HepG2 (cell line): Measurements from ENCODE around the gene ZNF341. TPM values are rescaled to one million over a fixed set of nuclear protein-coding genes. Genes with fewer than 3 reads are reported as not detected.
A peak's percentile ranks its signal among the peaks of the same experiment; 100 is the strongest.

Experiments
- ATF4 ChIP-seq, 2 experiments: fragments of 450-650 bp in 1 of 2; sonication (generic) in 1 of 2; formaldehyde crosslinking; IDR thresholded peaks; 2 replicates each; pipeline versions ENCODE4 v1.5.0 to v1.8.0; 2020 to 2022; ENCODE audit warnings: mild to moderate bottlenecking in 1 of 2, missing genetic modification reagents in 1 of 2
- CEBPB ChIP-seq: IDR thresholded peaks from 2 replicates; pipeline ENCODE4 v1.6.1; 2011; ENCODE audit warnings: low read depth, low read length, improper control_type of control experiment, borderline replicate concordance
- EP300 ChIP-seq, 3 experiments: sonication (generic) in 1 of 3; formaldehyde crosslinking in 1 of 3; IDR thresholded peaks; 2 replicates each; pipeline versions ENCODE4 v1.5.1 to v1.6.1; 2011 to 2020; ENCODE audit warnings: low read depth in 2 of 3, low read length in 2 of 3, borderline replicate concordance in 1 of 3, improper control_type of control experiment in 1 of 3, mild to moderate bottlenecking in 1 of 3, missing genetic modification reagents in 1 of 3, moderate library complexity in 1 of 3
- FIP1L1 ChIP-seq: fragments of 200-400 bp; formaldehyde crosslinking; IDR thresholded peaks from 2 replicates; pipeline ENCODE4 v1.6.1; 2018; ENCODE audit warnings: low read depth, mild to moderate bottlenecking, low read length, moderate library complexity, borderline replicate concordance; ENCODE audit not compliant: insufficient read depth
- JUN ChIP-seq: sonication (generic); formaldehyde crosslinking; IDR thresholded peaks from 2 replicates; pipeline ENCODE4 v1.4.0; 2020; ENCODE audit warnings: mild to moderate bottlenecking, missing genetic modification reagents
- NCOA5 ChIP-seq: sonication (generic); formaldehyde crosslinking; IDR thresholded peaks from 2 replicates; pipeline ENCODE4 v1.4.0; 2020; ENCODE audit warnings: missing genetic modification reagents
- NFE2 ChIP-seq: sonication (generic); formaldehyde crosslinking; IDR thresholded peaks from 2 replicates; pipeline ENCODE4 v1.4.0; 2020; ENCODE audit warnings: missing genetic modification reagents
- NFE2L2 ChIP-seq: fragments of 150-350 bp; IDR thresholded peaks from 2 replicates; pipeline ENCODE4 v1.6.1; 2014; ENCODE audit warnings: low read length
- NR0B2 ChIP-seq: sonication (generic); formaldehyde crosslinking; IDR thresholded peaks from 2 replicates; pipeline ENCODE4 v1.4.0; 2020; ENCODE audit warnings: mild to moderate bottlenecking, missing genetic modification reagents
- RFX5 ChIP-seq: IDR thresholded peaks from 2 replicates; pipeline ENCODE4 v1.6.1; 2011; ENCODE audit warnings: low read depth, low read length, improper control_type of control experiment
- RORA ChIP-seq: sonication (generic); formaldehyde crosslinking; IDR thresholded peaks from 2 replicates; pipeline ENCODE4 v1.5.0; 2020; ENCODE audit warnings: mild to moderate bottlenecking, missing genetic modification reagents, moderate library complexity
- TAF15 ChIP-seq: fragments of 200-400 bp; formaldehyde crosslinking; IDR thresholded peaks from one replicate; pipeline ENCODE4 v1.6.1; 2018; ENCODE audit warnings: mild to moderate bottlenecking, low read depth, low read length; ENCODE audit not compliant: poor library complexity, severe bottlenecking
- ZFP37 ChIP-seq: sonication (generic); formaldehyde crosslinking; IDR thresholded peaks from 2 replicates; pipeline ENCODE4 v1.4.0; 2020; ENCODE audit warnings: missing genetic modification reagents, borderline replicate concordance
- ZNF276 ChIP-seq: sonication (generic); formaldehyde crosslinking; IDR thresholded peaks from 2 replicates; pipeline ENCODE4 v1.4.0; 2020; ENCODE audit warnings: mild to moderate bottlenecking, low read depth, missing genetic modification reagents
- ZNF562 ChIP-seq: sonication (generic); formaldehyde crosslinking; IDR thresholded peaks from 2 replicates; pipeline ENCODE4 v1.8.0; 2022; ENCODE audit warnings: missing genetic modification reagents, borderline replicate concordance
- ZNF615 ChIP-seq: sonication (generic); formaldehyde crosslinking; IDR thresholded peaks from 2 replicates; pipeline ENCODE4 v1.5.0; 2020; ENCODE audit warnings: mild to moderate bottlenecking, missing genetic modification reagents, borderline replicate concordance
- ZNF616 ChIP-seq: sonication (generic); formaldehyde crosslinking; IDR thresholded peaks from 2 replicates; pipeline ENCODE4 v1.5.0; 2020; ENCODE audit warnings: low read depth, mild to moderate bottlenecking, missing genetic modification reagents
- ZNF792 ChIP-seq: IDR thresholded peaks from 2 replicates; pipeline ENCODE4 v1.6.1; 2016
- ZZZ3 ChIP-seq: sonication (generic); formaldehyde crosslinking; IDR thresholded peaks from 2 replicates; pipeline ENCODE4 v1.4.0; 2020; ENCODE audit warnings: missing genetic modification reagents, mild to moderate bottlenecking, borderline replicate concordance
- polyA plus RNA-seq, 8 experiments: library from polyadenylated mRNA; depleted of rRNA in 3 of 8; stranded (reverse) in 7 of 8; unstranded in 1 of 8; fragments of >200 nt; fragmentation: Illumina TruSeq in 4 of 8; extraction: Trizol in 4 of 8; gene quantifications; 2 replicates each; pipeline versions ENCODE4 v1.2.1 to v1.2.3, GENCODE V29; 2011 to 2016; ENCODE audit warnings: low read depth in 4 of 8, missing spikeins in 1 of 8, mixed read lengths in 1 of 8; ENCODE audit not compliant: insufficient read depth in 1 of 8
- total RNA-seq, 5 experiments: library from RNA; depleted of rRNA; stranded (reverse); fragments of >200 nt; fragmentation: Illumina TruSeq; extraction: Trizol; gene quantifications; 2 replicates each; pipeline ENCODE4 v1.2.3, GENCODE V29; 2016; ENCODE audit warnings: low read depth in 1 of 5
- TF ChIP-seq, protein P1 (sequence below): fragments of 450-650 bp; IDR thresholded peaks from 2 replicates; pipeline ENCODE4 v1.6.1; 2017
- TF ChIP-seq, protein P2 (sequence below): sonication (generic); formaldehyde crosslinking; IDR thresholded peaks from 2 replicates; pipeline ENCODE4 v1.4.0; 2020; ENCODE audit warnings: missing genetic modification reagents
- TF ChIP-seq, protein P3 (sequence below): IDR thresholded peaks from 2 replicates; pipeline ENCODE4 v1.6.1; 2016; ENCODE audit warnings: mild to moderate bottlenecking

The ZNF341 gene
- total and polyA plus RNA-seq, 2 of the 13 experiments (the other 11 are each of a cell fraction or from before 2014, with no cell fraction given), result 1.1 to 2.2 TPM

GRCh38 chr20:33812152-33812849 is 80.5 kb downstream of the ZNF341 start (continued):
- TF ChIP-seq ZNF615, result no peak
- TF ChIP-seq ATF4 (CRISPR knock-in tag; IDR thresholded peaks at IDR 0.05), result no peak
- TF ChIP-seq JUN (CRISPR knock-in tag), result no peak
- no peak for TF ChIP-seq NFE2 (CRISPR knock-in tag)
- TF ChIP-seq, protein P1, sequence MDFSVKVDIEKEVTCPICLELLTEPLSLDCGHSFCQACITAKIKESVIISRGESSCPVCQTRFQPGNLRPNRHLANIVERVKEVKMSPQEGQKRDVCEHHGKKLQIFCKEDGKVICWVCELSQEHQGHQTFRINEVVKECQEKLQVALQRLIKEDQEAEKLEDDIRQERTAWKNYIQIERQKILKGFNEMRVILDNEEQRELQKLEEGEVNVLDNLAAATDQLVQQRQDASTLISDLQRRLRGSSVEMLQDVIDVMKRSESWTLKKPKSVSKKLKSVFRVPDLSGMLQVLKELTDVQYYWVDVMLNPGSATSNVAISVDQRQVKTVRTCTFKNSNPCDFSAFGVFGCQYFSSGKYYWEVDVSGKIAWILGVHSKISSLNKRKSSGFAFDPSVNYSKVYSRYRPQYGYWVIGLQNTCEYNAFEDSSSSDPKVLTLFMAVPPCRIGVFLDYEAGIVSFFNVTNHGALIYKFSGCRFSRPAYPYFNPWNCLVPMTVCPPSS, result no peak
- TF ChIP-seq ZZZ3, result no peak
- no peak for TF ChIP-seq ZNF562 (CRISPR knock-in tag)
- no peak for TF ChIP-seq NFE2L2
- no peak for TF ChIP-seq NCOA5 (CRISPR knock-in tag)
- no peak for TF ChIP-seq ZNF792 (CRISPR knock-in tag)
- no peak for TF ChIP-seq TAF15
- peak; percentile 12; the same call in 1 of the 2 replicates for TF ChIP-seq ZNF276
- TF ChIP-seq RFX5, result no peak
- TF ChIP-seq ZNF616, result 0 out of 2 replicates have a peak, but pooled peaks have one; percentile 68
- TF ChIP-seq FIP1L1, result no peak
- no peak for TF ChIP-seq RORA (CRISPR knock-in tag)
- TF ChIP-seq, protein P2, sequence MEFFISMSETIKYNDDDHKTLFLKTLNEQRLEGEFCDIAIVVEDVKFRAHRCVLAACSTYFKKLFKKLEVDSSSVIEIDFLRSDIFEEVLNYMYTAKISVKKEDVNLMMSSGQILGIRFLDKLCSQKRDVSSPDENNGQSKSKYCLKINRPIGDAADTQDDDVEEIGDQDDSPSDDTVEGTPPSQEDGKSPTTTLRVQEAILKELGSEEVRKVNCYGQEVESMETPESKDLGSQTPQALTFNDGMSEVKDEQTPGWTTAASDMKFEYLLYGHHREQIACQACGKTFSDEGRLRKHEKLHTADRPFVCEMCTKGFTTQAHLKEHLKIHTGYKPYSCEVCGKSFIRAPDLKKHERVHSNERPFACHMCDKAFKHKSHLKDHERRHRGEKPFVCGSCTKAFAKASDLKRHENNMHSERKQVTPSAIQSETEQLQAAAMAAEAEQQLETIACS (CRISPR knock-in tag), result no peak
- TF ChIP-seq EP300 (IDR thresholded peaks at IDR 0.05; ENCODE audit: low read depth in 2 of 2, low read length in 2 of 2), result no peak
- 0 out of 2 replicates have a peak, but pooled peaks have one; percentile 19 for TF ChIP-seq EP300 (CRISPR knock-in tag; IDR thresholded peaks at IDR 0.05; ENCODE audit: borderline replicate concordance)
- TF ChIP-seq, protein P3, sequence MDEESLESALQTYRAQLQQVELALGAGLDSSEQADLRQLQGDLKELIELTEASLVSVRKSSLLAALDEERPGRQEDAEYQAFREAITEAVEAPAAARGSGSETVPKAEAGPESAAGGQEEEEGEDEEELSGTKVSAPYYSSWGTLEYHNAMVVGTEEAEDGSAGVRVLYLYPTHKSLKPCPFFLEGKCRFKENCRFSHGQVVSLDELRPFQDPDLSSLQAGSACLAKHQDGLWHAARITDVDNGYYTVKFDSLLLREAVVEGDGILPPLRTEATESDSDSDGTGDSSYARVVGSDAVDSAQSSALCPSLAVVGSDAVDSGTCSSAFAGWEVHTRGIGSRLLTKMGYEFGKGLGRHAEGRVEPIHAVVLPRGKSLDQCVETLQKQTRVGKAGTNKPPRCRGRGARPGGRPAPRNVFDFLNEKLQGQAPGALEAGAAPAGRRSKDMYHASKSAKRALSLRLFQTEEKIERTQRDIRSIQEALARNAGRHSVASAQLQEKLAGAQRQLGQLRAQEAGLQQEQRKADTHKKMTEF (CRISPR knock-in tag), result no peak
- TF ChIP-seq ZFP37 (CRISPR knock-in tag), result 0 out of 2 replicates have a peak, but pooled peaks have one; percentile 73
- TF ChIP-seq CEBPB, result peak; percentile 80; the same call in 1 of the 2 replicates
- no peak; the same call in 1 of the 2 replicates for TF ChIP-seq NR0B2 (CRISPR knock-in tag)
